Uterus (tissue), 4 donors: ENCODE data around the gene TCF12. TPM values are rescaled to one million over a fixed set of nuclear protein-coding genes. Genes with fewer than 3 reads are reported as not detected.

Experiments used
- DNase-seq, 2 donors: peaks; one replicate each; pipeline ENCODE4 v3.0.0-alpha.2; 2019 to 2020
- H3K27ac ChIP-seq, 2 donors: fragments of 200-600 bp; sonication (generic); 1 replicate in 1 of 2; 2 replicates in 1 of 2; pipeline ENCODE4 v1.5.1; 2016 to 2018
- H3K27me3 ChIP-seq, 2 donors: fragments of 200-600 bp; sonication (generic); one replicate each; pipeline ENCODE4 v1.5.1; 2018 to 2019; ENCODE audit warnings: control low read depth in 1 of 2
- H3K36me3 ChIP-seq, 2 donors: fragments of 200-600 bp; sonication (generic); one replicate each; pipeline ENCODE4 v1.5.1; 2019; ENCODE audit warnings: control low read depth in 1 of 2
- H3K4me1 ChIP-seq, 2 donors: fragments of 200-600 bp; sonication (generic); one replicate each; pipeline ENCODE4 v1.5.1; 2018 to 2019; ENCODE audit warnings: control low read depth in 1 of 2
- H3K4me3 ChIP-seq, 2 donors: fragments of 200-600 bp; sonication (generic); 1 replicate in 1 of 2; 2 replicates in 1 of 2; pipeline ENCODE4 v1.5.1; 2018 to 2019; ENCODE audit warnings: mild to moderate bottlenecking in 1 of 2
- H3K9me3 ChIP-seq, 2 donors: fragments of 200-600 bp; sonication (generic); one replicate each; pipeline ENCODE4 v1.5.1; 2019; ENCODE audit warnings: control low read depth in 1 of 2
- POLR2A ChIP-seq, 2 donors: fragments of 450-650 bp; IDR thresholded peaks; one replicate each; pipeline ENCODE4 v1.6.1; 2016; ENCODE audit warnings: antibody characterized with exemption in 2 of 2, mild to moderate bottlenecking in 1 of 2, moderate library complexity in 1 of 2
- intact Hi-C: fragments of 100-400 bp; cut with DNase I; formaldehyde crosslinking; loops from one replicate; pipeline ENCODE4 v1.15.1; 2023; ENCODE audit warnings: low total_unique reads
- total RNA-seq, 4 donors: library from RNA; depleted of rRNA in 3 of 4; stranded (reverse); fragments of >200 nt in 3 of 4; gene quantifications; one replicate each; pipeline versions ENCODE4 v1.1.0 to v1.2.4, GENCODE V29; 2014 to 2023
- TF ChIP-seq, protein P1 (sequence below), 4 experiments: fragments of 200-600 bp in 2 of 4; fragments of 450-650 bp in 2 of 4; sonication (generic) in 2 of 4; IDR thresholded peaks; one replicate each; pipeline ENCODE4 v1.5.1; 2016 to 2019; ENCODE audit warnings: antibody characterized with exemption in 4 of 4, mild to moderate bottlenecking in 2 of 4, moderate library complexity in 1 of 4
- donor health status: DM: yes; HTN: yes; CAD: no.

Gene TCF12
- total RNA-seq, 4 donors from 2014 or later = 109 to 361 (median 196) TPM

DNA sequence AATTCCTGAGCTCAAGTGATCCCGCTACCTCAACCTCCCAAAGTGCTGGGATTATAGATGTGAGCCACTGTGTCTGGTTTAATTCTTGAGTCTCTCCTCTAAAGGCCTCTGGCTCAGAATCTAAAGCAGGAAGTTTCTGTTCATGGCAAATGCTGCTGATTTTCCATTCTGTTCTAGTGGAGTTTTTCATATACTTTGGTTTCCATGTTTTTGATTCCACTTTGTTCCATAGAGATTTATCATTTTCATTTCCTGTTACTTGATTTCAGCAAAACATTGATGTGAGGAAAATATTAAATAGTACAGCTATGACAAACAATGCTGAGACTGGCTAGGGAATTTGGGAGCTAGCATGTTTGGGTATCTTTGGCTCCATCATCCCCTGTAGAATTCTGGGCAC lies 205.6 kb downstream of the TCF12 start:
- Histone ChIP-seq H3K4me1 (peaks cover 0 to 4% of the 10 kb centered on the region in 2 donors), H3K27me3 (no peaks in the 10 kb centered on the region), H3K4me3 (no peak overlapping the region), H3K9me3 (no peaks in the 10 kb centered on the region), H3K27ac (no peak overlapping the region), H3K36me3 (no peaks in the 10 kb centered on the region)
- intact Hi-C loops = no loop called here
- no peak for DNase-seq
- TF ChIP-seq, protein P1, sequence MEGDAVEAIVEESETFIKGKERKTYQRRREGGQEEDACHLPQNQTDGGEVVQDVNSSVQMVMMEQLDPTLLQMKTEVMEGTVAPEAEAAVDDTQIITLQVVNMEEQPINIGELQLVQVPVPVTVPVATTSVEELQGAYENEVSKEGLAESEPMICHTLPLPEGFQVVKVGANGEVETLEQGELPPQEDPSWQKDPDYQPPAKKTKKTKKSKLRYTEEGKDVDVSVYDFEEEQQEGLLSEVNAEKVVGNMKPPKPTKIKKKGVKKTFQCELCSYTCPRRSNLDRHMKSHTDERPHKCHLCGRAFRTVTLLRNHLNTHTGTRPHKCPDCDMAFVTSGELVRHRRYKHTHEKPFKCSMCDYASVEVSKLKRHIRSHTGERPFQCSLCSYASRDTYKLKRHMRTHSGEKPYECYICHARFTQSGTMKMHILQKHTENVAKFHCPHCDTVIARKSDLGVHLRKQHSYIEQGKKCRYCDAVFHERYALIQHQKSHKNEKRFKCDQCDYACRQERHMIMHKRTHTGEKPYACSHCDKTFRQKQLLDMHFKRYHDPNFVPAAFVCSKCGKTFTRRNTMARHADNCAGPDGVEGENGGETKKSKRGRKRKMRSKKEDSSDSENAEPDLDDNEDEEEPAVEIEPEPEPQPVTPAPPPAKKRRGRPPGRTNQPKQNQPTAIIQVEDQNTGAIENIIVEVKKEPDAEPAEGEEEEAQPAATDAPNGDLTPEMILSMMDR (IDR thresholded peaks at IDR 0.05) = no peak
- no peak for TF ChIP-seq POLR2A (IDR thresholded peaks at IDR 0.05)

DNA sequence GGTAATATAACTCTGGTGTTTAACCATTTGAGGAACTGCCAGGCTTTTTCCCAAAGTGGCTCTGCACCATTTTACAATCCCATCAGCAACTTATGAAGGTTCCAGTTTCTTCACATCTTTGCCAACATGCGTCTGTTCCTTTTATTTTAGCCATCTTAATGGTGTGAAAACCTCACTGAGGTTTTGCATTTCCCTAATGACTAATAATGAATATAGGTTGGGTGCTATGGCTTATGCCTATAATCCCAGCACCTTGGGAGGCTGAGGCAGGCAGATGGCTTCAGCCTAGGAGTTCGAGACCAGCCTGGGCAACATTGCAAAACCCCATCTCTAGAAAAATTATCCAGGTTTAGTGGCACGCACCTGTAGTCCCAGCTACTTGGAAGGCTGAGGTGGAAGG lies 210.6 kb downstream of the TCF12 start:
- DNase-seq = no peak
- intact Hi-C loops = no loop called here
- H3K9me3 ChIP-seq = no peaks in the 10 kb centered on the region
- H3K4me1 ChIP-seq = no peaks in the 10 kb centered on the region
- no peaks in the 10 kb centered on the region for H3K36me3 ChIP-seq
- TF ChIP-seq, protein P1 (IDR thresholded peaks at IDR 0.05) = no peak
- no peak for TF ChIP-seq POLR2A (IDR thresholded peaks at IDR 0.05)
- no peak overlapping the region for H3K27ac ChIP-seq
- no peak overlapping the region for H3K4me3 ChIP-seq
- H3K27me3 ChIP-seq = no peaks in the 10 kb centered on the region

DNA sequence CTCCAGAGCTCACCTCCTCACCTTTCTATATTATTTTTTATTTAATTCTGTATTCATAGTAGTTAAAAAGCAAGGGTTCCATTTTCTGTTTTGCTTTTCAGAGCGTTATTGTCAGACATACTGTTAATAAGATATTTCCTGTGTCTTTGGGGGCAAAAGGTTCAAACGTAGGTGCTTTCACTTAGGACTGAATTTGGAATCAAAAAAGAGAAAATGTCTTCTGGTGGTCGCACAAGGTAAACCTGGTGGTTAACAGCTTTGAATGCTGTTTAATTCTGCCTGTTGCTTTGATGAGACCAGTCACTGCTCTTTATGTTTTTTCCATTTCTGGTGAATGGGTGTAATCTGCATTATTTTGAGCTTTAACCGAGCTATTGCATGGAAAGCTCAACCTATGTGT lies 212.5 kb downstream of the TCF12 start:
- Histone ChIP-seq H3K36me3 (no peaks in the 10 kb centered on the region), H3K9me3 (no peaks in the 10 kb centered on the region), H3K4me1 (no peaks in the 10 kb centered on the region), H3K27me3 (no peaks in the 10 kb centered on the region), H3K4me3 (no peak overlapping the region), H3K27ac (no peak overlapping the region)
- TF ChIP-seq, protein P1 (IDR thresholded peaks at IDR 0.05) = no peak
- no peak for TF ChIP-seq POLR2A (IDR thresholded peaks at IDR 0.05)
- intact Hi-C loops = no loop called here
- no peak for DNase-seq

DNA sequence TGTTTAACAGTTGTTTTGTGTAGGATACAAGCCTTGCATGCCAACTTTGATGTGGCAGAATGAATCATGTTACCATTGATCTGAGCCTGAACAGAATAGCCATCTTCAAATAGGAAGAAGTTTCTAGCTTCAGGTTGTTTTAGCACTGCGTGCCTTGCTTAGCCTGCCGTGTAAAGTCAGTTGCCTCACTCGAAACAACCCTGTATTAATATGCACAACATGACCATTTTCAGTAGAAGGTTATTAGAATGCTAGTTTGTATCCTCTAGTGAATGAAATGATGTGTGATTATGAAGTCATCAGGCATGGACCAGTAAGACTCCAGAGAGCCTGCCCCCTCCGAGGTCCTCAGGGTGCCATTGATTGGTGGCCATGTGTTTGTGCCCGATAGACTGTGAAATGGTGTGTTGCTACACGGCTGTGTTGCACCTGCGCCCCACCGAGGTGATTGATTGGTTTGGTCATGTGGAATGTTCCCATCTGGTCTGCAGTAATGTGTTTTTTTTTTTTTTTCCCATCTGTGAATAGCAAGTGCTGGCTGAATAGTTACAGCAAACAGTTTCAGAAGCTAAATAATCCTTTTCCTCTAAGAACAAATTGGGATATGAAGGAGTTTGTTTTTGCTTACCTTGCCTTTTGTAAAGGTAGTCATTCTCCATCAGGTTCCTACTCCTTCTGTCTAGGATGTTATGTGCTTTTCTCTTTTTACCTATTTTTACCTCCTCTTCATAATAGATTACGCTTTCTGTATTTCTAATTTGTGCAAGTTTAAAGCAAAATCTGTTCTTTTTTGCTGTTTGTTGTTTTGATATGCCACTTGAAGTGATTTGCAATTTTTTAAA lies 214.9 kb downstream of the TCF12 start:
- intact Hi-C loops = no loop called here
- no peak for DNase-seq

DNA sequence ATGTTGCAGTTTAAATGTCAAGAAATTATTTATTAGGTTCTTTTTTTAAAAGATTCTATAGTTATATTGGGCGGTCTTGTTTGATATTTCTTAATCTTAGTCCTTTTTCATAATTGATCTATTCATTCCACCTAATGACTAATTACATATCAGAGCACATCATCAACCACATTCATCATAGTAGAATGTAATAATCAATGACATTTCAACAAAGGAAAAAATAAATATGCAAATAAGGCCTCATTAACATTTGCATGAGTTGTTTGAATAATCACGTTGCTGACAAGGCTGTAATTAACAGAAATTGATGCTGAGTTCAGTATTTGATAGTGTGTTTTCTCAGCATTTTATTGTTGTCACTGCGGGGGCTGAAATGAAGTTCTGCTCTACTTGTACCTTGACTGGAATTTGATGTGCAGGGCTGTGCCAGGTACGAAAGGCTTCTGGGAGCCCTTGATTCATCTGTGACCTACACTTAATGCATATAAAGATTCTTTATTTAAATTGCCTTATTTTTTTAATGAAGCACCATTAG lies 215.7 kb downstream of the TCF12 start:
- Histone ChIP-seq H3K9me3 (no peaks in the 10 kb centered on the region), H3K4me1 (no peaks in the 10 kb centered on the region), H3K27ac (no peak overlapping the region), H3K36me3 (no peaks in the 10 kb centered on the region), H3K27me3 (no peaks in the 10 kb centered on the region), H3K4me3 (no peak overlapping the region)
- no peak for TF ChIP-seq POLR2A (IDR thresholded peaks at IDR 0.05)
- TF ChIP-seq, protein P1 (IDR thresholded peaks at IDR 0.05) = no peak
- no peak for DNase-seq
- intact Hi-C loops = no loop called here

More for the DNA sequence above, 214.9 kb downstream of the TCF12 start:
- no peaks in the 10 kb centered on the region for H3K27me3 ChIP-seq
- TF ChIP-seq, protein P1 (IDR thresholded peaks at IDR 0.05) = no peak
- no peak for TF ChIP-seq POLR2A (IDR thresholded peaks at IDR 0.05)
- H3K4me3 ChIP-seq = no peak overlapping the region
- no peaks in the 10 kb centered on the region for H3K9me3 ChIP-seq
- no peaks in the 10 kb centered on the region for H3K4me1 ChIP-seq
- no peaks in the 10 kb centered on the region for H3K36me3 ChIP-seq
- no peak overlapping the region for H3K27ac ChIP-seq
